ENCODE measurements around the gene ARSI.

GRCh38 chr5:150255659-150256409 lies 46.9 kb downstream of the ARSI start:
- TF ChIP-seq CTCF (IDR thresholded peaks at IDR 0.05): no peak
- TF ChIP-seq POLR2A (IDR thresholded peaks at IDR 0.05): no peak
